H1 (cell line): ENCODE data around the gene AMH. TPM values are rescaled to one million over a fixed set of nuclear protein-coding genes. Genes with fewer than 3 reads are reported as not detected.

ENCODE experiments used
- CTCF ChIA-PET: fragments of 300-600 bp; sonication (Branson Sonifier 250); formaldehyde crosslinking; loops from one replicate; lab custom pipeline; 2021; ENCODE audit not compliant: partially characterized antibody; lab: Charles Lee
- POLR2A ChIA-PET: fragments of 300-600 bp; sonication (Branson Sonifier 250); formaldehyde crosslinking; loops from one replicate; lab custom pipeline; 2021; ENCODE audit warnings: inconsistent platforms; ENCODE audit not compliant: partially characterized antibody; lab: Charles Lee
- DNase-seq, 2 experiments: peaks; one replicate each; pipeline versions ENCODE4 v3.0.0 to v3.0.0-alpha.2; 2010 to 2022; ENCODE audit warnings: low spot score in 2 of 2, low read depth in 1 of 2, mixed read lengths in 1 of 2
- FAIRE-seq: peaks from 2 replicates; lab custom pipeline; 2011; peaks lifted over from hg19 to GRCh38; lab: Jason Lieb, UNC
- H2AFZ ChIP-seq: 2 replicates; pipeline ENCODE4 v1.8.1; 2012; ENCODE audit warnings: low read length, inconsistent platforms
- H2AK5ac ChIP-seq: 2 replicates; pipeline ENCODE4 v1.6.1; 2013; ENCODE audit warnings: low read depth, low read length
- H2BK120ac ChIP-seq: replicated peaks from 2 replicates; pipeline ENCODE3; 2013; ENCODE audit warnings: low read depth, low read length, inconsistent platforms
- H2BK12ac ChIP-seq: 2 replicates; pipeline ENCODE4 v1.6.1; 2013; ENCODE audit warnings: low read depth, low read length
- H2BK15ac ChIP-seq: 2 replicates; pipeline ENCODE4 v1.6.1; 2013; ENCODE audit warnings: low read length
- H2BK20ac ChIP-seq: 2 replicates; pipeline ENCODE4 v1.6.1; 2013; ENCODE audit warnings: low read length
- H2BK5ac ChIP-seq: 2 replicates; pipeline ENCODE4 v1.6.1; 2013; ENCODE audit warnings: low read depth, low read length
- H3K14ac ChIP-seq: 2 replicates; pipeline ENCODE4 v1.6.1; 2013; ENCODE audit warnings: inconsistent platforms; ENCODE audit not compliant: insufficient read length
- H3K18ac ChIP-seq: 2 replicates; pipeline ENCODE4 v1.6.1; 2013; ENCODE audit warnings: low read length; ENCODE audit errors: extremely low read depth
- H3K23ac ChIP-seq: 2 replicates; pipeline ENCODE4 v1.6.1; 2013; ENCODE audit warnings: inconsistent platforms; ENCODE audit not compliant: insufficient read length
- H3K23me2 ChIP-seq: 2 replicates; pipeline ENCODE4 v1.6.1; 2013; ENCODE audit warnings: low read depth, low read length
- H3K27ac ChIP-seq: 2 replicates; pipeline ENCODE4 v1.6.1; 2011; ENCODE audit warnings: low read depth, low read length, inconsistent platforms
- H3K27me3 ChIP-seq, 4 experiments: replicated peaks in 1 of 4; 1 replicate in 1 of 4; 2 replicates in 3 of 4; pipeline versions ENCODE4 v1.6.1 to v1.8.1; 2011 to 2013; ENCODE audit warnings: low read length in 3 of 4, mild to moderate bottlenecking in 3 of 4, inconsistent platforms in 2 of 4, mixed read lengths in 2 of 4, moderate library complexity in 1 of 4; ENCODE audit not compliant: control insufficient read depth in 3 of 4, insufficient read depth in 3 of 4; ENCODE audit errors: extremely low read depth in 1 of 4
- H3K36me3 ChIP-seq, 4 experiments: 2 replicates each; pipeline versions ENCODE4 v1.6.1 to v1.8.1; 2011 to 2013; ENCODE audit warnings: mild to moderate bottlenecking in 4 of 4, low read length in 3 of 4, moderate library complexity in 2 of 4, control low read depth in 1 of 4, inconsistent platforms in 1 of 4; ENCODE audit not compliant: insufficient read depth in 4 of 4, control insufficient read depth in 2 of 4
- H3K4ac ChIP-seq: replicated peaks from 2 replicates; pipeline ENCODE3; 2013; ENCODE audit warnings: low read length, low read depth, mixed read lengths, inconsistent platforms; ENCODE audit not compliant: insufficient read length
- H3K4me1 ChIP-seq, 4 experiments: replicated peaks in 1 of 4; 1 replicate in 1 of 4; 2 replicates in 3 of 4; pipeline versions ENCODE4 v1.6.1 to v1.8.1; 2011 to 2013; ENCODE audit warnings: low read length in 3 of 4, inconsistent platforms in 2 of 4, mixed read lengths in 1 of 4; ENCODE audit not compliant: insufficient read depth in 4 of 4, control insufficient read depth in 3 of 4
- H3K4me2 ChIP-seq, 2 experiments: 2 replicates each; pipeline versions ENCODE4 v1.6.1 to v1.8.1; 2011 to 2013; ENCODE audit warnings: low read depth in 2 of 2, low read length in 2 of 2, control low read depth in 1 of 2, inconsistent platforms in 1 of 2, mild to moderate bottlenecking in 1 of 2; ENCODE audit not compliant: insufficient read depth in 1 of 2
- H3K4me3 ChIP-seq, 4 experiments: fragments of 200-600, 300-600 bp in 1 of 4; sonication (generic), shearing (Covaris generic), sonication (Bioruptor Twin) in 1 of 4; 2 replicates each; pipeline versions ENCODE4 v1.5.1 to v1.8.1; 2011 to 2016; ENCODE audit warnings: low read length in 4 of 4, low read depth in 3 of 4, control low read depth in 2 of 4, inconsistent platforms in 2 of 4, mild to moderate bottlenecking in 2 of 4, mixed read lengths in 1 of 4, moderate library complexity in 1 of 4; ENCODE audit not compliant: insufficient read depth in 2 of 4; ENCODE audit errors: extremely low read depth in 1 of 4
- H3K56ac ChIP-seq: replicated peaks from 2 replicates; pipeline ENCODE3; 2013; ENCODE audit warnings: low read depth, mild to moderate bottlenecking, mixed read lengths, low read length, inconsistent platforms; ENCODE audit not compliant: insufficient read length
- H3K79me1 ChIP-seq: 2 replicates; pipeline ENCODE4 v1.6.1; 2013; ENCODE audit warnings: low read depth, low read length, control low read depth
- H3K79me2 ChIP-seq, 2 experiments: 2 replicates each; pipeline versions ENCODE4 v1.6.1 to v1.8.1; 2012 to 2013; ENCODE audit warnings: low read length in 2 of 2, mild to moderate bottlenecking in 2 of 2, inconsistent platforms in 1 of 2; ENCODE audit not compliant: insufficient read depth in 2 of 2, control insufficient read depth in 1 of 2
- H3K9ac ChIP-seq, 4 experiments: replicated peaks in 1 of 4; 1 replicate in 1 of 4; 2 replicates in 3 of 4; pipeline versions ENCODE4 v1.6.1 to v1.8.1; 2011 to 2013; ENCODE audit warnings: low read depth in 3 of 4, low read length in 3 of 4, control low read depth in 2 of 4, mild to moderate bottlenecking in 2 of 4, moderate library complexity in 2 of 4, inconsistent platforms in 1 of 4; ENCODE audit errors: extremely low read depth in 1 of 4
- H3K9me3 ChIP-seq, 2 experiments: 2 replicates each; pipeline versions ENCODE4 v1.6.1 to v1.8.1; 2012 to 2013; ENCODE audit warnings: mild to moderate bottlenecking in 2 of 2, moderate library complexity in 2 of 2, control low read depth in 1 of 2, inconsistent platforms in 1 of 2, low read depth in 1 of 2, low read length in 1 of 2, mixed read lengths in 1 of 2; ENCODE audit not compliant: insufficient read depth in 2 of 2
- H4K20me1 ChIP-seq, 2 experiments: replicated peaks in 1 of 2; 2 replicates each; pipeline versions ENCODE3 to v1.8.1; 2011 to 2013; ENCODE audit warnings: inconsistent platforms in 2 of 2, low read length in 2 of 2, mild to moderate bottlenecking in 1 of 2; ENCODE audit not compliant: insufficient read depth in 2 of 2, control insufficient read depth in 1 of 2
- H4K5ac ChIP-seq: 2 replicates; pipeline ENCODE4 v1.6.1; 2013; ENCODE audit warnings: low read length, low read depth, mixed read lengths, inconsistent platforms; ENCODE audit not compliant: insufficient read length
- H4K8ac ChIP-seq: 2 replicates; pipeline ENCODE4 v1.8.0; 2013; ENCODE audit warnings: mild to moderate bottlenecking, moderate library complexity, low read length, inconsistent platforms; ENCODE audit not compliant: insufficient read depth; ENCODE audit errors: extremely low read depth
- H4K91ac ChIP-seq: replicated peaks from 2 replicates; pipeline ENCODE3; 2013; ENCODE audit warnings: low read length, mixed read lengths, inconsistent platforms; ENCODE audit not compliant: insufficient read length
- BRCA1 ChIP-seq: IDR thresholded peaks from 2 replicates; pipeline ENCODE4 v1.6.1; 2012; ENCODE audit warnings: low read depth, low read length, improper control_type of control experiment
- CREB1 ChIP-seq: IDR thresholded peaks from 2 replicates; pipeline ENCODE4 v1.6.1; 2012; ENCODE audit warnings: inconsistent platforms
- CTBP2 ChIP-seq: IDR thresholded peaks from 2 replicates; pipeline ENCODE4 v1.7.0; 2011; ENCODE audit warnings: borderline replicate concordance, mild to moderate bottlenecking, moderate library complexity, mixed read lengths, low read length; ENCODE audit not compliant: insufficient read depth, insufficient read length
- CTCF ChIP-seq, 3 experiments: IDR thresholded peaks; 1 replicate in 2 of 3; 2 replicates in 1 of 3; pipeline versions ENCODE4 v1.5.1 to v1.6.1; 2011; ENCODE audit warnings: low read length in 3 of 3, mild to moderate bottlenecking in 3 of 3, inconsistent platforms in 2 of 3, low read depth in 1 of 3, moderate library complexity in 1 of 3; ENCODE audit not compliant: insufficient read depth in 1 of 3; ENCODE audit errors: control extremely low read depth in 1 of 3
- GTF2F1 ChIP-seq: IDR thresholded peaks from 2 replicates; pipeline ENCODE4 v1.6.1; 2012; ENCODE audit warnings: low read depth, low read length, improper control_type of control experiment, borderline replicate concordance
- JUN ChIP-seq: IDR thresholded peaks from 2 replicates; pipeline ENCODE4 v1.6.1; 2011; ENCODE audit warnings: low read depth, mild to moderate bottlenecking, improper control_type of control experiment, low read length
- NRF1 ChIP-seq: IDR thresholded peaks from 2 replicates; pipeline ENCODE4 v1.6.1; 2011; ENCODE audit warnings: mild to moderate bottlenecking, low read depth, low read length, improper control_type of control experiment
- POU5F1 ChIP-seq: IDR thresholded peaks from 2 replicates; pipeline ENCODE4 v1.6.1; 2011; ENCODE audit warnings: low read depth, mild to moderate bottlenecking, low read length, moderate library complexity
- RAD21 ChIP-seq, 2 experiments: IDR thresholded peaks in 1 of 2; conservative IDR thresholded peaks in 1 of 2; 2 replicates each; pipeline ENCODE4 v1.6.1; 2011; ENCODE audit warnings: low read depth in 2 of 2, low read length in 2 of 2, improper control_type of control experiment in 1 of 2, inconsistent platforms in 1 of 2, mild to moderate bottlenecking in 1 of 2, moderate library complexity in 1 of 2
- SIRT6 ChIP-seq: IDR thresholded peaks from one replicate; pipeline ENCODE4 v1.7.1; 2012; ENCODE audit warnings: low read length, inconsistent platforms
- SP1 ChIP-seq: IDR thresholded peaks from 2 replicates; pipeline ENCODE4 v1.6.1; 2011; ENCODE audit warnings: low read depth, low read length
- ZNF274 ChIP-seq: IDR thresholded peaks from 2 replicates; pipeline ENCODE4 v1.7.0; 2012; ENCODE audit warnings: low read length, borderline replicate concordance; ENCODE audit errors: extremely low read depth
- WGBS, 2 experiments: shearing (Covaris generic) in 1 of 2; methylation state at CpG; one replicate each; pipeline versions ENCODE4 v1.1.6 to v1.1.7; 2013 to 2015; ENCODE audit warnings: low lambda C conversion rate in 2 of 2, mixed read lengths in 2 of 2, inconsistent platforms in 1 of 2, low coverage in 1 of 2, missing lambda C conversion rate in 1 of 2; ENCODE audit not compliant: insufficient replicate concordance in 2 of 2, insufficient coverage in 1 of 2, insufficient read length in 1 of 2; ENCODE audit errors: extremely low coverage in 1 of 2, missing lambda C conversion rate in 1 of 2; 5-methylcytosine and 5-hydroxymethylcytosine counted together
- polyA plus RNA-seq, 7 experiments: library from polyadenylated mRNA; depleted of rRNA in 3 of 7; stranded (reverse) in 5 of 7; unstranded in 2 of 7; fragments of >200 nt in 5 of 7; fragments of 200-250 nt in 2 of 7; gene quantifications; 1 replicate in 5 of 7; 2 replicates in 1 of 7; 4 replicates in 1 of 7; pipeline versions ENCODE4 v1.2.1 to v1.2.3, GENCODE V29; 2011 to 2013; ENCODE audit warnings: missing spikeins in 2 of 7, mixed read lengths in 2 of 7
- total RNA-seq: library from RNA; stranded (reverse); fragmentation: NEBNext Ultra II Directional; extraction: Animal tissue kit (Norgen Biotek cat#: 25700); gene quantifications from 2 replicates; pipeline ENCODE4 v1.2.1, GENCODE V29; 2021

The AMH gene
- total and polyA plus RNA-seq, 2 of the 8 experiments (the other 6 are each of a cell fraction or from before 2014, with no cell fraction given): 10.5 to 15.4 TPM

DNA sequence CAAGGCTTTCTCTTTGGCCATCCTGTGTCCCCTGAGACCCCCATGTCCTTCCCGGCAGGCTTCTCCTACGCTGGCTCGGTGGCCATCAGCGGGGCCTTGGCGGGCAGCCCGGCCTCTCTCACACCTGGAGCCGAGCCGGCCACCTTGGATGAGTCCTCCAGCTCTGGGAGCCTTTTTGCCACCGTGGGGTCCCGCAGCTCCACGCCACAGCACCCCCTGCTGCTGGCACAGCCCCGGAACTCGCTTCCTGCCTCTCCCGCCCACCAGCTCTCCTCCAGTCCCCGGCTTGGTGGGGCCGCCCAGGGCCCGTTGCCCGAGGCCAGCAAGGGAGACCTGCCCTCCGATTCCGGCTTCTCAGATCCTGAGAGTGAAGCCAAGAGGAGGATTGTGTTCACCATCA lies 27.2 kb upstream of the AMH start:
- POLR2A ChIA-PET: interaction anchor here (0.6 to 5.6 kb wide), 6 partner anchors 9 to 17 kb away, joined by 3 to 34 read pairs (median 3); partner anchors contain the start of gene PLEKHJ1

More for the DNA sequence above, 27.2 kb upstream of the AMH start:
- Histone ChIP-seq H3K79me2 (no peaks in the 10 kb centered on the region), H3K4me3 (no peak overlapping the region), H3K4ac (no peak overlapping the region), H3K27me3 (no peaks in the 10 kb centered on the region), H4K5ac (no peak overlapping the region), H4K91ac (no peak overlapping the region), H3K23me2 (no peaks in the 10 kb centered on the region), H2BK120ac (no peak overlapping the region), H3K4me1 (no peaks in the 10 kb centered on the region), H3K27ac (no peak overlapping the region), H2AFZ (no peak overlapping the region), H3K4me2 (no peak overlapping the region), H3K23ac (no peak overlapping the region), H3K36me3 (peaks cover 4 to 41% (median 23%) of the 10 kb centered on the region in 4 experiments), H3K9me3 (no peaks in the 10 kb centered on the region), H3K14ac (no peak overlapping the region), H2BK15ac (no peak overlapping the region), H2AK5ac (no peak overlapping the region), H2BK5ac (no peak overlapping the region), H3K56ac (no peak overlapping the region), H2BK20ac (no peak overlapping the region), H3K79me1 (no peaks in the 10 kb centered on the region), H4K8ac (no peak overlapping the region), H3K9ac (no peak overlapping the region), H3K18ac (no peak overlapping the region), H4K20me1 (peaks cover 0 to 12% of the 10 kb centered on the region in 2 experiments), H2BK12ac (no peak overlapping the region)
- CTCF ChIA-PET: interaction anchor here (0.9 to 2.6 kb wide), 7 partner anchors 12 to 67 kb away, joined by 3 to 10 read pairs (median 4); partner anchors contain the start of gene PLEKHJ1
- WGBS, 2 experiments: 92% methylated on average over 20 of the region's 20 CpGs; no CpG with 5 or more reads in 1 of the 2 experiments
- TF ChIP-seq JUN (no peak), CREB1 (no peak), SP1 (no peak), NRF1 (no peak), CTBP2 (no peak), POU5F1 (no peak), CTCF (IDR thresholded peaks at IDR 0.05; ENCODE audit: control extremely low read depth in 1 of 3, insufficient read depth in 1 of 3, low read depth in 1 of 3, low read length in 3 of 3) (peak in 1 of 3 experiments; percentile 3; a peak in 1 of 4 replicates), GTF2F1 (no peak), RAD21 (IDR thresholded peaks at IDR 0.05 in 1 of 2, conservative IDR thresholded peaks at IDR 0.05 in 1 of 2; ENCODE audit: low read depth in 2 of 2, low read length in 2 of 2) (peak in 1 of 2 experiments; percentile 15; a peak in 1 of 4 replicates), SIRT6 (no peak), BRCA1 (no peak), ZNF274 (no peak)
- DNase-seq (no peak), FAIRE-seq (no peak)
